ENCODE results near the gene FAM221A. TPM values are rescaled to one million over a fixed set of nuclear protein-coding genes. Genes with fewer than 3 reads are reported as not detected.

The FAM221A gene
- total and polyA plus RNA-seq, 2 of the 8 experiments (the other 6 are each of a cell fraction or from before 2014, with no cell fraction given) = 21.5 to 39.0 TPM

DNA sequence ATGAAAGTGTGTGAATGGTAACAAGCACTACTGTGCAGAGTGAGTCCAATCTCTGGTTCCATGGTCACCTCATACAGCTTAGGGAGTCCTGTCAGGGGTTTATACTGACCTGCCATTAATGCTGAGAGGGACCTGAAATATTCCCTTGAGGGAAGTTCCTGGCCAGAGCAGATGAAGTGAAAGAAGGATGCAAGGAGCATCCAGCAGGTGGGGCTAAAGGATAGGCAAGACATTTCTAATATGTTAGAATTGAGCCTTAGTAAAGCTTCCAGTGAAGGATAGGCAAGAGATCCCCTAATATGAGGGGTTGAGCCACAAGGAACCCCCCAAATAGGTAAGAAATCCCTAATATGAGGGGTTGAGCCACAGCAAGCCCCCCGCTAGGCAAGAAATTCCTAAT, 25.5 kb upstream of the FAM221A start:
- Histone ChIP-seq H3K4ac (replicated peaks; ENCODE audit: insufficient read length, low read depth, low read length) (no peak overlapping the region), H3K9ac (replicated peaks in 1 of 4; ENCODE audit: extremely low read depth in 1 of 4, low read depth in 3 of 4, low read length in 3 of 4) (no peak overlapping the region), H2BK20ac (ENCODE audit: low read length) (no peak overlapping the region), H3K18ac (ENCODE audit: extremely low read depth, low read length) (no peak overlapping the region), H4K8ac (ENCODE audit: extremely low read depth, insufficient read depth, low read length) (no peak overlapping the region), H3K9me3 (ENCODE audit: insufficient read depth in 2 of 2, low read depth in 1 of 2, low read length in 1 of 2) (peaks cover 9 to 14% of the 10 kb centered on the region in 2 experiments), H4K20me1 (replicated peaks in 1 of 2; ENCODE audit: control insufficient read depth in 1 of 2, insufficient read depth in 2 of 2, low read length in 2 of 2) (no peaks in the 10 kb centered on the region), H2BK5ac (ENCODE audit: low read depth, low read length) (no peak overlapping the region), H2BK15ac (ENCODE audit: low read length) (no peak overlapping the region), H3K4me2 (ENCODE audit: insufficient read depth in 1 of 2, low read depth in 2 of 2, low read length in 2 of 2) (no peak overlapping the region), H3K79me2 (ENCODE audit: control insufficient read depth in 1 of 2, insufficient read depth in 2 of 2, low read length in 2 of 2) (no peaks in the 10 kb centered on the region), H2AK5ac (ENCODE audit: low read depth, low read length) (no peak overlapping the region; the same call in 1 of the 2 replicates), H3K36me3 (ENCODE audit: control insufficient read depth in 2 of 4, insufficient read depth in 4 of 4, low read length in 3 of 4) (no peaks in the 10 kb centered on the region; a peak in 1 of 8 replicates), H3K23me2 (ENCODE audit: low read depth, low read length) (no peaks in the 10 kb centered on the region), H4K91ac (replicated peaks; ENCODE audit: insufficient read length, low read length) (no peak overlapping the region), H3K79me1 (ENCODE audit: low read depth, low read length) (no peaks in the 10 kb centered on the region), H3K27me3 (replicated peaks in 1 of 4; ENCODE audit: control insufficient read depth in 3 of 4, extremely low read depth in 1 of 4, insufficient read depth in 3 of 4, low read length in 3 of 4) (no peaks in the 10 kb centered on the region), H3K56ac (replicated peaks; ENCODE audit: insufficient read length, low read depth, low read length) (no peak overlapping the region), H2BK12ac (ENCODE audit: low read depth, low read length) (no peak overlapping the region), H2AFZ (ENCODE audit: low read length) (no peak overlapping the region), H3K14ac (ENCODE audit: insufficient read length) (no peak overlapping the region), H3K27ac (ENCODE audit: low read depth, low read length) (no peak overlapping the region), H4K5ac (ENCODE audit: insufficient read length, low read depth, low read length) (no peak overlapping the region), H3K23ac (ENCODE audit: insufficient read length) (no peak overlapping the region), H2BK120ac (replicated peaks; ENCODE audit: low read depth, low read length) (no peak overlapping the region), H3K4me1 (replicated peaks in 1 of 4; ENCODE audit: control insufficient read depth in 3 of 4, insufficient read depth in 4 of 4, low read length in 3 of 4) (peaks cover 0 to 2% (median 0%) of the 10 kb centered on the region in 4 experiments; a peak in 2 of 7 replicates), H3K4me3 (ENCODE audit: extremely low read depth in 1 of 4, insufficient read depth in 2 of 4, low read depth in 3 of 4, low read length in 4 of 4) (no peak overlapping the region)
- CTCF ChIA-PET (ENCODE audit: partially characterized antibody) = interaction anchor here (0.5 to 5.5 kb wide), 16 partner anchors 14 to 209 kb away, joined by 3 to 74 read pairs (median 4); partner anchors contain the start of genes CCDC126 and STK31
- FAIRE-seq (peak; percentile 97), DNase-seq (ENCODE audit: low read depth in 1 of 2, low spot score in 2 of 2) (peak in 1 of 2 experiments; percentile 79)
- TF ChIP-seq RNF2 (IDR thresholded peaks at IDR 0.05; ENCODE audit: borderline replicate concordance, low read depth, low read length, missing control alignments, poor library complexity, severe bottlenecking) = no peak
- TF ChIP-seq RAD21 (IDR thresholded peaks at IDR 0.05 in 1 of 2, conservative IDR thresholded peaks at IDR 0.05 in 1 of 2; ENCODE audit: low read depth in 2 of 2, low read length in 2 of 2) = peak; percentile 96
- TF ChIP-seq ASH2L (IDR thresholded peaks at IDR 0.05; ENCODE audit: low read length) = no peak
- TF ChIP-seq RBBP5 (IDR thresholded peaks at IDR 0.05; ENCODE audit: borderline replicate concordance, low read depth, low read length) = no peak
- TF ChIP-seq, protein P1, sequence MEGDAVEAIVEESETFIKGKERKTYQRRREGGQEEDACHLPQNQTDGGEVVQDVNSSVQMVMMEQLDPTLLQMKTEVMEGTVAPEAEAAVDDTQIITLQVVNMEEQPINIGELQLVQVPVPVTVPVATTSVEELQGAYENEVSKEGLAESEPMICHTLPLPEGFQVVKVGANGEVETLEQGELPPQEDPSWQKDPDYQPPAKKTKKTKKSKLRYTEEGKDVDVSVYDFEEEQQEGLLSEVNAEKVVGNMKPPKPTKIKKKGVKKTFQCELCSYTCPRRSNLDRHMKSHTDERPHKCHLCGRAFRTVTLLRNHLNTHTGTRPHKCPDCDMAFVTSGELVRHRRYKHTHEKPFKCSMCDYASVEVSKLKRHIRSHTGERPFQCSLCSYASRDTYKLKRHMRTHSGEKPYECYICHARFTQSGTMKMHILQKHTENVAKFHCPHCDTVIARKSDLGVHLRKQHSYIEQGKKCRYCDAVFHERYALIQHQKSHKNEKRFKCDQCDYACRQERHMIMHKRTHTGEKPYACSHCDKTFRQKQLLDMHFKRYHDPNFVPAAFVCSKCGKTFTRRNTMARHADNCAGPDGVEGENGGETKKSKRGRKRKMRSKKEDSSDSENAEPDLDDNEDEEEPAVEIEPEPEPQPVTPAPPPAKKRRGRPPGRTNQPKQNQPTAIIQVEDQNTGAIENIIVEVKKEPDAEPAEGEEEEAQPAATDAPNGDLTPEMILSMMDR (IDR thresholded peaks at IDR 0.05; ENCODE audit: control extremely low read depth in 1 of 3, insufficient read depth in 1 of 3, low read depth in 1 of 3, low read length in 3 of 3) = peak; percentile 3 to 79 (median 73)
- POLR2A ChIA-PET (ENCODE audit: partially characterized antibody) = interaction anchor here (0.7 to 1.5 kb wide), 4 partner anchors 10 to 57 kb away, joined by 3 to 6 read pairs (median 3); no protein-coding TSS in a partner anchor
- WGBS, 2 experiments (ENCODE audit: extremely low coverage in 1 of 2, insufficient coverage in 1 of 2, insufficient read length in 1 of 2, insufficient replicate concordance in 2 of 2, low coverage in 1 of 2, low lambda C conversion rate in 2 of 2, missing lambda C conversion rate in 1 of 2) = 0% methylated on average over 1 of the region's 1 CpG; no CpG with 5 or more reads in 1 of the 2 experiments

Measured in H1 (cell line).